Central memory CD4-positive, alpha-beta T cell (primary cell): Measurements from ENCODE around the gene EDEM1.
A peak's percentile ranks its signal among the peaks of the same experiment; 100 is the strongest.
"Not testable (repeated sequence)": the region's sequence is repeated elsewhere in the genome, so short reads cannot be mapped to it uniquely, and the experiment has no call there.

Experiments
- DNase-seq: peaks from one replicate; pipeline ENCODE4 v3.0.0; 2022
- total RNA-seq, 3 experiments: gene quantifications; one replicate each; lab custom pipeline; 2026; lab: John Stamatoyannopoulos, UW

EDEM1 gene
- total RNA-seq: 280 to 446 (median 429) reads per million in 3 experiments

DNA sequence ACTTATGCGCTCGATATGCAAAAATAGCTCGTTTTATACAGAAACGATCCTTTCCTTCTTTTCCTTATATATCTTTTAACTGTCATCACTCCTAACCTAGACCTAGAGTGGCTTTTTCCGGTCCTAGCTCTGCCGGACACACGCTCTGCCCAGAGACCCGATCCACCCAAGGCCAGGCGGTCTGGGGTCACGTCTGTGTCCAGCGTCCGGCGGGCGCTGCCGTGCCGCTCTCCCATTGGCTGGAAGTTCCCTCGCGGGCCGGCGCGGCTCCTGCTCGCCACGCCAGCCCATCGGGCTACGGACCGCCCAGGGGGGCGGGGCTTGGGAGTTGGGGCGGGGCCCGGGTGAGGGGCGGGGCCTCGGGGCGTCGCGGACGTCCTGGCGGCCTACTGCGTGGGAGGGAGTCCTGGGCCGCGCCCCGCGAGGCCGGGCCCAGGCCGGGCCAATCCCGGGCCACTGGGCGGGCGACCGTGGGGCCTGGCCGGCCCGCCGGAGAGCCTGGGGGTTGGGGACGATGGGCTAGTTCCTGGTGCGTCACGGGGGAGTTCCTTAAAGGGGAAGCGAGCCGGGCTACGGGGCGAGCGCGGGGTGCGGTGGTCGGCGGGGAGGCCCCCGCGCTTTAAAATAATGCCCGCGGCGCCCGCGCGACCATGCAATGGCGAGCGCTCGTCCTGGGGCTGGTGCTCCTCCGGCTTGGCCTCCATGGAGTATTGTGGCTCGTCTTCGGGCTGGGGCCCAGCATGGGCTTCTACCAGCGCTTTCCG lies at the start of gene EDEM1:
TSS of gene EDEM1 (plus strand) at position 552 of the 764 bp plus-strand sequence. CDS start at position 651, 99 bp downstream.
- DNase-seq: peak; percentile 92

DNA sequence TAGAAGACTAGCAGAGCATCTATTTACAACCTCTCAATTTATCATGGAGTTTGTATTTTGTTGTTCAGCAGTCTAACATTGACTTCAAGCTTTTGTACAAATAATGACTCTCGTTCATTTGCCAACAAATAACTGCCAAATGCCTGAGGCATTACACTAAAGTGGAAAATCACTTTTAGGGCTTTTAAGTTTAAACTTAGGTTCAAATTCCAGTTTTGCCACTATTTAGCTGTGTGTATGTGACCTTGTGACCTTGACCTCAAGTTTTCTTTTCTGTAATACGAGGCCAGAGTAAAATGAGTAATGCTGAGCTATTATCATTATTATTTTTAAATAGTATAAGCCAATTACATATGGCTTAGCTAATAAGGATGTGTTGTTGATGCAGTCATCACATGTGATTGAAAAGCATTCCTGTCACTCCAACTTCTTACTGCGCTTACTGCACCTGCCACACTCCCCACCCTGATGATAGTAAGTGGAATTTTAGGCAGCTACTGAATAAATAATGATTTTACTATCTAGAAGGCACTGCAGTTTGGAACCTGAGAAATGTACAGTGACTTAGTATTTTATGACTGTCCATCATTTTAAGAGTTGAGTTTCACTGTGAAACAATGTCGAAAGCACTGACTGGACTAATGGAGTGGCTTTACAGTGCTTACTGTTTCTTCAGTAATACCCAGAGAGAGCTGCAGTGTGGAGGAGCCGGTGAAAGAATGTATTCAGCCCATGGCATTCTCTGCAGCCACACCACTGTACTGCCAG lies 49.1 kb upstream of the EDEM1 start:
- DNase-seq: no peak

DNA sequence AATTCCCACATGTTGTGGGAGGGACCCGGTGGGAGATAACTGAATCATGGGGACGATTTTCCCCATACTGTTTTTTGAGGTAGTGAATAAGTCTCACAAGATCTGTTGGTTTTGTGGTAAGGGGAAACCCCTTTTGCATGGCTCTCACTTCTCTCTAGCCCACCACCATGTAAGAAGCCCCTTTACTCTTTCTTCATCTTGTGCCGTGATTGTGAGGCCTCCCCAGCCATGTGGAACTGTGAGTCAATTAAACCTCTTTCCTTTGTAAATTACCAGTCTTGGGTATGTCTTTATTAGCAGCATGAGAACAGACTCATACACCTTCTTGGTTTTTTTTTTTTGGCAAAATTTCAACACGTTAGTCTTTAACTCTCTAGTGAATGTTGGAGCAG lies 47.3 kb upstream of the EDEM1 start:
- no peak for DNase-seq

DNA sequence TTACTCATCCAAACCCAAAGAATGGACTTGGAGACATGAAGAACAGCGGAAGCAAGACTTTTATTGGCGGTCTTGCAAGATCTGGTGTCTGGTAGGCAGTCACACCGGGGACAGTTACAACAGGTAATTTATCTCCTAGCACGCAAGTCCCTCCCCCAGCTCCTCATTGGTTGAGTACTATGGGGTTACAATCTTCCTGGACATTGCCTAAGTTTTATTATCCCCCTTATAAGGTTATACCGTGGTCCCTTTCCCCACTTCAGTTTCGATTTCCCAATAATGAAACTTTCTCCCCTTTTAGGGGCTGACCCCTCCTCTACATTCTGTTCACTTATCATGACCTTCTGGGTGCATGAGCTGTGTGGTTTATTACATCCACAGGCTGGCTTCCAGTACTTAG lies 46.7 kb upstream of the EDEM1 start:
- DNase-seq: no peak

DNA sequence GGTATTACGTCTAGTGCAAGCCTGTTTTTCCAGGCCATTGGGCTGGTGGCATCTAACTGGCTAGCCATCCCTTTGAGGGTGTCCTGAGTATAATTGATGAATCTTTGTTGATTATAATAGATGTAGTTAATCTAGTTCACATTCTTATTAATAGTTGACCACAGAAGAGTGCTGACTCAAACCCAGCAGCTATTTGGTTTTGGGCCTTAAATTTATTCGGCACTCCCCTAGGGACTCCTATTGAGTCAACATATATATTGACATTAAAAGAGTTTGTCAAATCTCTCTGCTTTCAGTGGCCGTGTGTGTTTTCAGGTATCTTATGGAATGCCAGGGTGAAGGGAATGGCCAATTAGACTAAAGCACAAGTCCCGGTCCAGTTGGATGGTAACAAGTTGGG lies 45.7 kb upstream of the EDEM1 start:
- DNase-seq: no peak

DNA sequence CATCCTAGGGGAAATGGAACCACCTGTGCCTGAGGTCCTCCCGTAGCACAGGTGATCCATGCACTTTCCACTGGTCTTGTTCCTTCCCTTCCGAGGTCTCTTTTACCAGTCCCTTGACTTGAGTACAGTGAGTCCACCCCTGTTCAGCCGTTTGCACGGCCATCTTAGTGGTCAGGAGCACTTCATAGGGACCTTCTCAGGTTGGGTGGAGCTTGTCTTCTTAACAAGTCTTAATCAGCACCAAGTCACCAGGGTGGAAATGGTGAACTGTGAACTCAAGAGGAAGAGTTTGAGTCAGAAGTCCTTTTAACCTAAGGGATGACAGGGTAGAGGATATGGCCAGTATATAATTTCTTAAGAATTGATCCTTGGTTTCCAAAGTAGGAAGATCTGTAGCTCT lies 44.0 kb upstream of the EDEM1 start:
- DNase-seq: no peak

DNA sequence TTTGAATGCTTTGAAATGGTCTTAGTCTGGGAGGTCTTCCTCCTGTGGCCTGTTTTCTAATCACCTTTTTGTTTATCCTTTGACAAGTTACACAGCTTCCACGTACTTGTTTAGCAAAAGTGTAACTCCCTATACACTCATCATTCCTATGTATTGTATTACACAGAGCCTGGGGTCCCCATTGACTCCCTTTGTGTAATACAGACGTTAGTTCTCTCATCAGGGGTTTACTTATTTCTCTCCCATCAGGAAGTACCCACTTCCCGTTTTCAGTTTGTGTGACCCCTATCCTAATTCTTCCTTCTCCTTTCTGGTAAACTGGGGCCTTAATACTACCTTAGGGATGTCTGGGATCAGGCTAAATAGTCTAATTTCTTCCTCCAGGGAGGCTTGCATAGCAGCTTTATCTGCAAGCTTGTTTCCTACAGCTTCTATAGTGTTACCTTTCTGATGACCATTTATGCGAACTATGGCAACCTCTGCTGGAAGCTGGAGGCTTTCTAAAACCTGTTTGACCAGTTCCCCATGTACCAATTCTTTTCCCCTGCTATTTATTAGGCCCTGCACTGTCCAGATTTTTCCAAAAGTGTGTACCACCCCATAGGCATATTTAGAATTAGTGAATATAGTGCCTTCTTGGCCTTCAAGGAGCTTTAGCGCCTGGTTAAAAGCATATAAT lies 43.1 kb upstream of the EDEM1 start:
- DNase-seq: no peak

DNA sequence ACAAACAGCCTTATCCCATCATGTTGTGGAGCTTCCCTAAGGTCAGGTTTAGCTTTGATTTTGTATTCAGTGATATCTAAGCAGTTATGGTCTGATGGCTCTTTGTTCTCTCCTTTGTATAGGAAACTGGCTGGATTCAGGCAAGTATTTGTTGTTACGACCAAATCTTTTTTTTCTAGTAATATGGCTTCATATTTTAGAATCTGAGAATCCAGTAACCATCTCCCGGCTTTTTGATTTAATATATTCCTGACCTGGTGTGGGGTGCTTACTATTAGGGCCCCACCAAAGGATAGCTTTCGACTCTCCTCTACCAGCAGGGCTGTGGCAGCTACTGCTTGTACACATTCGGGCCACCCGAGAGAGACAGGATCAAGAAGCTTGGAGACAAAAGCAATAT lies 42.4 kb upstream of the EDEM1 start:
- DNase-seq: no peak

DNA sequence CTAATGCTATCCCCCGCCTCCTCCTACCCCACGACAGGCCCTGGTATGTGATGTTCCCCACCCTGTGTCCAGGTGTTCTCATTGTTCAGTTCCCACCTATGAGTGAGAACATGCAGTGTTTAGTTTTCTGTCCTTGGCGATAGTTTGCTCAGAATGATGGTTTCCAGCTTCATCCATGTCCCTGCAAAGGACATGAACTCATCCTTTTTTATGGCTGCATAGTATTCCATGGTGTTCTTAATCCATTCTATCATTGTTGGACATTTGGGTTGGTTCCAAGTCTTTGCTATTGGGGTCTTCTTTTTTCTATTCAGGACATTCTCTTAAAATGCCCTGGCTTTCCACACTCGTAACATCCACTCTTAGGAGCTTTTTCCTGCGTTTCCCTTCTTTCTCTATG lies 40.4 kb upstream of the EDEM1 start:
- not testable (repeated sequence) for DNase-seq

DNA sequence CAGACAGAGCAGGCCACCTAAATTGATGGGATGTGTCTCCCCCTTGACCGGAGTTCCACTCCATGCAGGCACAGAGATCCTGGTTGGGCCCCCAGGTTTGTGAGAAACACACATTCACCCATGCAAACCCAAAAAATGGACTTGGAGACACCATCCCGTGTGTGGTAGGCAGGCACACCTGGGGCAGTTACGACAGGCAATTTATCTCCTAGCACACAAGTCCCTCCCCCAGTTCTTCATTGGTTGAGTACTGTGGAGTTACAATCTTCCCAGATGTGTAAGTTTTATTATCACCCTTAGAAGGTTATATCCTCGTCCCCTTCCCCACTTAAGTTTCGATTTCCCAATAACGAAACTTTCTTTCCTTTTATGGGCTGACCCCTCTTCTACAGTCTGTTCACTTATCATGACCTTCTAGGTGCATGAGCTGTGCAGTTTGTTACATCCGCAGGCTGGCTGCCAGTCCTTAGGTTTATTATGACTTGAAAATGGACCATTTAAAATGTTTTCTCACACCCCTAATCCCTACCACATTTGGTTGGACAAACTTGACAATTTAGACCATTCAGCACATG lies 38.1 kb upstream of the EDEM1 start:
- no peak for DNase-seq

DNA sequence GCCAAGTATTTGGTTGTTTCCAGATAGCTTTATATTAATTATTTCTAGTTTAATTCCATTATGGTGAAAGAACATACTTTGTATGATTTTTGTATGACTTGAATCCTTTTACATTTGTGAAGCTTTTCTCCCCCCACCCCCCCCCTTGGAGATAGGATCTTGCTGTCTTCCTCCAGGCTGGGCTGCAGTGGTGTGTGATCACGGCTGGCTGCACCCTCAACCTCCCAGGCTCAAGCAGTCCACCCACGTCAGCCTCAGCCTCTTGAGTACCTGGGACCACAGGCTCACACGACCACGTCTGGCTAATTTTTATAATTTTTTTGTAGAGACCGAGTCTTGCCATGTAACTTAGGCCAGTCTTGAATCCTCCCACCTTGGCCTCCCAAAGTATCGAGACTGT lies 35.9 kb upstream of the EDEM1 start:
- no peak for DNase-seq

DNA sequence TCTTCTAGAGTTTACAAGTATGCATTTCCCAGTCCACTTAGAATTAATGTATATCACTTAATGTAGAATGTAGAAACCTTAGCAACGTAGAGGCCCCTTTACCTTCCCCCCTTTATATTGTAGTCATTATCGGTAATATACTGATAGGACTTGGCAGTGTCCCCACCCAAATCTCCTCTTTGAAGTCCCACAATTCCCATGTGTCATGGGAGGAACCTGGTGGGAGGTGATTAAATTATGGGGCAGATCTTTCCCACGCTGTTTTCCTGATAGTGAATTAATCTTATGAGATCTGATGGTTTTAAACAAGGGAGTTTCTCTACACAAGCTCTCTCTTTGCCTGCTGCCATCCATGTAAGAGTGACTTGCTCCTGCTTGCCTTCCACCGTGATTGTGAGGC lies 34.4 kb upstream of the EDEM1 start:
- DNase-seq: no peak

DNA sequence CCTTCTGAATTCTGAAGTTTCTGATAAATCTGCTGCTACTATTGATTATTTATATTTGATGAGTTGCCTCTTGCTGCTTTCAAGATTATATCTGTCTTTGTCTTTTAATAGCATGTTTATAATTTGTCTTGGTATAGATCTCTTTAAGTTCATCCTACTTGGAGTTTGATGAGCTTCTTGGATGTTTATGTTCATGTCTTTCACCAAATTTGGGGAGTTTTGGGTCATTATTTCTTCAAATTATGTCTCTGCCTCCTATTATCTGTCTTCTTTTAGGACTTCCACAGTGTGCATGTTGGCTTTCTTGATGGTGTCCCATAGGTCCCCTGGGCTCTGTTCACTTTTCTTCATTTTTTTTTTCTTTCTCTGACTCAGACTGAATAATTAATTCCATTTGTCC lies 32.3 kb upstream of the EDEM1 start:
- DNase-seq: no peak

DNA sequence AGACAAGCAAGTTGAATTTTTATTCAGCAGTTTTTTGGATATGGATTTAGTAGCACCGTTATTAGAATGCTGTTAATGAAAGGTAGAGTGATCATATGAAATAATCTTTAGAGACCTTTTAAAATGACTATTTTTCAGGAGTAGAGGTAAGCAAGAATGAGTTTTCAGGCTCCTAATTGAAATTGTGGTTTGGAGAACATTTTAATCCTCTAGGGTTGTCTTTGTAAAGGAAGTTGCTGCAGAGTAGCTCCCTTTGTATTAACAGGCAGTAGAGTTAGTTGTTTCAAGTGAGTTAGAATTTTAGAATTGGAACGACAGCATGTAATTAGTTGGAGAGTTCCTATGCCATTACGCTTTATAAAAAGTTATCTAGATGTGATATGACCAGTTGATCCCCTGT lies 27.2 kb upstream of the EDEM1 start:
- DNase-seq: no peak

DNA sequence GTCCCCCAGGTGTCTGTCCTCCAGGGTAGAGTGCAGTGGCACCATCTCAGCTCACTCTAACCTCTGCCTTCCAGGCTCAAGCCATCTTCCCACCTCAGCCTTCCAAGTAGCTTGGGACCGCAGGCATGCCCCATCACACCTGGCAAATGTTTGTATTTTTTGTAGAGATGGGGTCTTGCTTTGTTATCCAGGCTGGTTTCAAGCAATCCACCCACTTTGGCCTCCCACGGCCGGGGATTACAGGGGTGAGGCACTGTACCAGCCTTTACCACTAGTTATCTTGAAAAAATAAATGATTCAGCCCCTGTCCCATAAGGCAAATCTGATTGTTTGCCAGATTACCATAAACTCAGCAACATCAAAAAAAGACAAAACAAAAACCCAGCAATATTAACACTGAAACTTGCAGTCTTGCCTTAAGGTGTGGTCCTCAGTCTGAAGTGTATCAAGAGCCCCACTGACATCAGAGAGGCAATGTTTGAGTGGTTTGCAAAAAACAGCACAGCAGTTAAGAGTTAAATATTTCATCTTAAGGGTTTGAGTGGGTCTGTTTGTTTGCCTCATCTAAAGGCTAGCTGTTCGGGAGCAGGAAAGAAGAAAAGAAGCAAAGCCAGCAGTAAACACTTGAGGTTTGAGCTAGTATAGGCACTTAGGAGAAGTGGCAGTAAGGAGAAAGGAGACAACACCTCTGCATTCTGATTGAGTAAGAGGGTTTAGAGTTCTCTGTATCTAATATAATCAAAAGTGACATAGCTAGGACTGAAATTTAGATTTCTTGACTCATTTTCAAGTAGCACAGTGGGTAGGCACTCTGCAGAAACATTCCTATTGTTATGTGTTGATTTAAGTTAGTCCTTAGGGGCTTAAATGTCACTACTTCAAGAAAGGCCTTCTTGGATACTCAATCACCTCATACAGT lies 26.3 kb upstream of the EDEM1 start:
- DNase-seq: no peak

DNA sequence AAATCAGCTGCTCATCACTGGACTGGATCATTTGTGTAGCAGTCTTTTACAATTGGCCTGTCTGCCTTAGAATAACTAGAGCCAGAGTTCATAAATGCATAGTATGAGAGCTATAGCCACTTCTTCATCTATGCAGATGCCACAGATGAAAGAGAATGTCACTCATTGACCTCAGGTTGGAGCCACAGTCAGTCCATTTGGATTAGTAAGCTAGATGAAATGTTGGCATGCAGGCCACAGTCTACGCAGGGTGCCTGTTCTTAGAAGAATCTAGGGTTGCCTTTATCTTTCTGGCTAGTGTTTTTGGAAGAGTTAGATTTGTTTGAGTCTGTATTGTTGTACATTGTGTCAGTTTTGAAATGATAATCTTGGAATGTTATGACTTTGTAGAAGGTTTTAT lies 25.4 kb upstream of the EDEM1 start:
- DNase-seq: no peak

DNA sequence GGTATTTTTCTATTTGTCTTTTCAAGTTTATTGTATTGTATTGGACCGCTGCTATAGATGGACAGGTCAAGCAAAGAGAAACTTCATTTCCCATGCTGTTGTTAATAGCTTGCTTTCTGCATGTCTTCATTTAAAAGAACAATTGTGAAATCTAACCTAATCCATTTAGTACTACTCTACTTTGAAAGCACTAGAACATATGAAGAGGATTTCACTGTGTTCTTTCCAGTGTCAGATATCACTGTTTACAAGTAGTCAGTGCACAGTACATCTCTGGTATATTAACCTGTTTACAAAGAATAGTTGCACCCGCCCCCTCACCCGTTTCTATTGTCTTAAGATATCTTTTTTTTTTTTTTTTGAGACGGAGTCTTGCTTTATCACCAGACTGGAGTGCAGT lies 21.8 kb upstream of the EDEM1 start:
- DNase-seq: no peak

DNA sequence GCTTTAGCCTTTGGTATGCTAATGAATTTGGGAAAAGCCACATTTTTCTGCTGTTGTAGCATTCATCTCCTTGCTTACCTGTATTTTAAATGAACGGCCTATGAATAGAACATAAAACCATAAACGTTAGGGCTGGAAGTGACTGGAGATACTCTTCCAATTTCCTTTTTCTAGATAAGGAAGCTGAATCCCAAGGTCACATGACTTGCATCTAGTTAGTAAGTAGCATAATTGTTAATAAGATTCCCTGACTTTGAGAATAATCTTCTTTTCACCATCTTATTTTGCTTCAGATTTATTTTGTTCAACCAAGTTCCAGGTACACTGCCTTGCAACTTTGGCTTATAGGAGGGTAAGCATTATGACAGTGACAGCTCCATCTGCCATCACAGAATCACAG lies 20.7 kb upstream of the EDEM1 start:
- no peak for DNase-seq

DNA sequence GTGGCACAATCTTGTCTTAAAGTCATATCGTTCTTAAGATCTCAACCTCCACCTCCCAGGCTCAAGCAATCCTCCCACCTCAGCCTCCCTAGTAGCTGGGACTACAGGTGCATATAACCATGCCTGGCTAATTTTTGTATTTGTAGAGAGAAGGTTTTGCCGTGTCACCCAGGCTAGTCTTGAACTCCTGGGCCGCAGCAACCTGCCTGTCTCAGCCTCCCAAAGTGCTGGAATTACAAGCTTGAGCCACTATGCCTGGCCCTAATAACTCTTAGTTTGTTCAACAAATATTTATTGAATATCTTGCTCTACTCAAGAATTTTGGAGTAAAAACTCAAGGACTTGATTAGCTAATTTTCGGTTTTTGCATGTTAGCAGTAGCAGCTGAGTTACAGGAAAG lies 19.4 kb upstream of the EDEM1 start:
- DNase-seq: no peak

DNA sequence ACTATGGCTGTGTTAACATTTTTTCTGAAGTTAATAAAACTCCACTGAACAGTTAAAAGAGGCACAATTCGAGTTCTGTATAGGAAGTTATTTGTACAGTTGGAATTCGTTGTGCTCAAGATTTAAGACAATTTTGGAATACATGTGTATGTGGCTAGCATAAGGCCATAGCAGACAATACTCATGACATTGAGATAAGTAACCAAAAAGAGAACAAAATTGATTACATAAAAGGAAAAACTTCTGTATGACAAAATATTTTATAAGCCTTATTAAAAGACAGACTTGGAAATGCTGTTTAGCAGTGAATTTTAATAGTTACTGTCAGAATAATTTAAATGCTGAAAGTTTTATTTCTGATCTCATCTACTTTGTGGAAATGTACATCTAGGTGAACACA lies 17.7 kb upstream of the EDEM1 start:
- no peak for DNase-seq

DNA sequence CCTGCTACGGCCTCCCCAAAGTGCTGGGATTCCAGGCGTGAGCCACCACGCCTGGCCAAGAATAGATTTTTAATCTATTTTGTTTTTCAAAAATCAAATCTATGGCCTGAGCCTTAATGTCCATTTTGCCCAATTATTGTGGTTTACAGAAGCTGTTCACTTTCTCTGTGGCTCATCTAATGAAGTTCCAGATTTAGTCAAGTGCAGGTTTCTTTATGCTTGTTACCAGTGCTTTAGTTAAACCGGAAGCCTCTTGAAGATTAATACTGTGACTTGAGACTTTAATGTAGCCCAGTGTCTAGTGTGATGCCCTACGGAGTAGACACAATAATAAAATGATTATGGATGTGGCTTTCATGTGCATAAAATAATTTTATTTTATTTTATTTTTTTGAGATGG lies 16.5 kb upstream of the EDEM1 start:
- DNase-seq: no peak

DNA sequence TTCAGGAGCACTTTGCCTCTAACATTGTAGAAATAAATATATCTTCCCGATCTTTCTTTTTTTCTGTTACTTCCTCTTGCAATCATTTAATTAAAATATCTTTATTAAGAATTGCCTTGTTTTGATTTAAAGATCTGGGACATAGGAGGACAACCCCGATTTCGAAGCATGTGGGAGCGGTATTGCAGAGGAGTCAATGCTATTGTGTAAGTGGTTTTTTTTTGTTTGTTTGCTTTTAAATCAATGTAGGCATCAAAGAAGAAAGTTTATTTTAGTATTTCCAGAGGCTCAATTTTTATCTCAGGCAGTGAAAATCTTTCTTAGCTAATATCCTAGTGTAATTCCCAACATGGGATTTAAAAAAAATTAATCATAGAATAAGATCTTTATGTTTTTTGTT lies 15.5 kb upstream of the EDEM1 start:
- no peak for DNase-seq
